ENCODE data around the gene IFT81.
"Not testable (repeated sequence)": the region's sequence is repeated elsewhere in the genome, so short reads cannot be mapped to it uniquely, and the experiment has no call there.

Gene IFT81

DNA sequence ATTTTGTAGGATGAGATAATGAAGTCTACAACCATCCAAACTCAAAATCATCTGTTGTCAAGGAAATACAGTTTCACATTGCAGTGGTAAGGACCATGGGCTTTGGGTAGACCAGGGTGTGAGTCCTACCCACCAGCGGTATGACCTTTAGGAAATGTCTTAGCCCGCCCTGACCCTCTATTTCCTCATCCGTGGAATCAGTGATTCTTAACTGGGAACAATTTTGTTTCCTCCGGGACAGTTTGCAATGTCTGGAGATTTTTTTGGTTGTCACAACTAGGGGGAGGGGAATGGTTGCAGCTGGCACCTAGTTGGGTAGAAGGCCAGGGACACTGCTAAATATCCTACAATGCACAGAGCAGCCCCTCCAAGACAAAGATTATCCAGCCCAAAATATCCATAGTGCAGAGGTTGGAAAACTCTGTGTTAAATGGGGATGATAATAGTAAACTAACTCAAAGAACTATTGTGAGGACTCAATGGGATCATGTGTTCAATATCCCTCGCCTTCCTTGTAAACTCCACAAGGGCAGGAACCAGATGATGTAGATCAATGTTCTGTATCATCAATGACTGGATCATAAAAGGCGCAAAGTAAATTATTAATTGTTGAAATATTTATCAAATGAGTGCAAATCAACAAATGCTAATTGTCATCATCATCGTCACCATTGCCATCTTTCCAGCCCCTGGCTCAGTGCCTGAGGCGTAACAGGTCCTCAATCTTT is 15.7 kb upstream of the IFT81 start:
- no peak for DNase-seq (ENCODE audit: low read depth)

DNA sequence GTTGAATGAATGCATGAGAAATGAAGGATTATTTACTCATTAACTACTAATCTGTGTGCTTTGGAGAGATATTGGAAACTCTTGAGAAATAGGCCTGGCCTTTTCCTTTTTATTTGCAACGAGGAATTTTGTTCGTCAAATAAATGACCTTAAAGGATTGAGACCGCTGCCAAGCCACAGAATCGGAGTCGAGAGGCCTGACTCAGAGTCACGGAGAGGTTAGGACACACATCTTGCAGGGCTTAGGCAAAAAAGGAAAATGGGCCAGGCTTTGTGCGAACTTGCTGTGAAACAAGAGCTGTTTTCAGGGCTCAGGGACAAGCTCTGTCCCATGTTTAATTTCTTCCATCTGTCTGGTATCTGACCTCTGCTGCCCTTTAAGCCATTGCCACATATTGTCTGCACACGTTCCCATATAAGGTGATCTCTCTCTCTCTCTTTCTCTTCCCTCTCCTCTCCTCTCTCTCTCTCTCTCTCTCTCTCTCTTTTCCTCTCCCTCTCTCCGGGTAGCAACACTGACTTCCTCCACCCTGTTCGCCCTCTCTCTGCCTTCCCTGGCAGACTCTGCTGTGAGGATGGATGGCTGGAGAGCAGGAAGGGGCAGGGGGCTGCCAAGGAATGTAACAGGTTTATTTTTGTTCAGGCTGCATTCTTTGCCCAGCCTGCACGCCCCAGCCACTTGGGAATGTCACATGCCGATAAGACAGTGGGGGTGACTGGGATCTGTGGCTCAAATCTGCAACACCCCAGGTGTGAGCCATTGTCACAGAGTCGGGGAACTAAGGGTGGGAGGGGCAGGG is 14.9 kb upstream of the IFT81 start:
- no peak for DNase-seq (ENCODE audit: low read depth)

DNA sequence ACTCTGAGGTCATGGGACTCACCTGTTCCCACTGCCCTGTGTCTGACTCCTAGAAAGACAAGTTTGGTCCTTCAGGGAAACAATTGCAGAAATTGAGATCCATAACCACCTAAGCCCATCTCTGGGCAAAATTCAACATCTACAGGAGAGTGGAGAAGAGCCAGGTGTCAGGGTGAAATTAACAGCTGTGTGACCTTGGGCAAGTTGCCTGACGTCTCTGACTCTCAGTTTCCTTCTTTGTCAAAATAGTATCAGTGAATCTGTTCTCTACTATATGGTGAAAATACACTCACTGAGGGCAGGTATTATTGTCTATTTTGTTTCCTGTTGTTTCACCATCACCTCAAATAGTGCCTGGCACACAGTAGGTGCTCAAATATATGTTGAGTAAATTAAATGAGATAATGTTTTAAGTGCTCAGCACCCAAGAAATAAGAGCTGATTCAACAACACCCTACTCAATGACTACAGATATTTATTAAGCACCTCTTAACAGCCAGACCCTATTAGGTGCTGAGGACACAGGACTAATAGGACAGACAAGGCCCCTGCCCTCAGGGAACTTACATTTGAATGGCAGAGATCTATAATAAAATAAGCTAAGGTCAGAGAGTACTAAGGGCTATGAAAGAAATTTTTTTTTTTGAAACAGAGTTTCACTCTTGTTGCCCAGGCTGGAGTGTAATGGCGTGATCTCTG is 14.2 kb upstream of the IFT81 start:
- DNase-seq (ENCODE audit: low read depth) = no peak

DNA sequence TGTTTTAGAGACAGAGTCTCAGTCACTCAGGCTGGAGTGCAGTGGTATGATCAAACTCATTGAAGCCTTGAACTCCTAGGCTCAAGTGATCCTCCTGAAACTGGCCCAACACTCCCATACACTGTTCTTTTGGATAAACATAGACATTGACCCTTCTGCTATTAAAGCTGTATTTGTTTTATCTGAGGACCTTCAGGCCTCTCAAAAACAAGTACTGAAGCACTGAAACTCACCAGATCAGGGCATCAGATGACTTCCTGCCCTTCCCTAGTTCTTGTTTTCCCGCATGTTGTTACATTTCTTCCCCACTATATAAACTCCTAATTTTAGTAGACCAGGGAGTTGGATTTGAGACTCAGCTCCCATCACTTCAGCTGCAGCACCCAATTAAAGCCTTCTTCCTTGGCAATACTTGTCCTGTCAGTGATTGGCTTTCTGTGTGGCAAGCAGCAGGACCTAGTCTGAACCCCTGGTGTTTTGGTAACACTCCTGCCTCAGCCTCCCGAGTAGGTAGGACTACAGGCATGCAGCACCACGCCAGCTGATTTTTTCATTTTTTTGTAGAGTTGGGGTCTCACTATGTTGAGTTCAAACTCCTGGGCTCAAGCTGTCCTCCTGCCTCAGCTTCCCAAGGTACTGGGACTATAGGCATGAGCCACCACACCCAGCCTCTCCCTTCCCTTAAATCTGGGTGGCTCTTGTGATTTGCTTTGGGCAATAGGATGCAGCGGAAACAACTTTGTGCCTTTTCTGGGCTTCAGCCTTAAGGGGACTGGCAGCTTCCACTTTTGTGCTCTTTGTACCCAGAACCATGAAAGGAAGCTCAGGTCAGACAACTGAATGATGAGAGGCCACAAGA is 12.5 kb upstream of the IFT81 start:
- no peak for DNase-seq (ENCODE audit: low read depth)

DNA sequence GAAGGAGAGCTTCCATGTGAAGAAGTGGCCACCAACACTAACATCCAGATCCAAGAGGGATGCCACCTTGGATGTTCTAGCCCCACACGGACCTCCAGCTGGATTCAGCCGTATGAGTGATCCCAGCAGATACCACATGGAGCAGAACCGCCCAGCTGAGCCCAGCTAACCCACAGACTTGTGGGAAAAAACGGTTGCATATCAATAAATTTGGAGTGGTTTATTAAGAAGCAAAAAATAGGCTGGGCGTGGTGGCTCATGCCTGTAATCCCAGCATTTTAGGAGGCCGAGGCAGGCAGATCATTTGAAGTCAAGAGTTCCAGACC is 11.9 kb upstream of the IFT81 start:
- DNase-seq (ENCODE audit: low read depth) = no peak

DNA sequence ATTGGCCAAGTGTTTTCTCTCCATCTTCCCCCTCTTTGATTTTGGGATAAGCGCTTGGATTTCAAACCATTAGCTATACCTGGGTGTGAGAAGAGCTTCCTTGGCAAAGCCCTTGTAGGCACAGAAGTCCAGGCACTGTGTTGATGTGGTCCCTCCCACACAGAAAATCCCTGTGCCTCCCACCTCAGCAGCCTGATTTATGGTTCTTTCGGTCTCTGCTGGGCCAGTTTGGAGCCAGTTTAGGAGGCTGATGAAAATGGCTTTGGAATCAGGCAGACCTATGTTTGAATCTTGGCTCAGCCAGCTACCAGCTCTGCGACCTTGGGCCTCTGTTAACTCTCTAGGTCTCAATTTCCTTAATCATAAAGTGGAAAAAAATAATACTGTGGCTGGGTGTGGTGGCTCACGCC is 9.6 kb upstream of the IFT81 start:
- DNase-seq (ENCODE audit: low read depth) = no peak

DNA sequence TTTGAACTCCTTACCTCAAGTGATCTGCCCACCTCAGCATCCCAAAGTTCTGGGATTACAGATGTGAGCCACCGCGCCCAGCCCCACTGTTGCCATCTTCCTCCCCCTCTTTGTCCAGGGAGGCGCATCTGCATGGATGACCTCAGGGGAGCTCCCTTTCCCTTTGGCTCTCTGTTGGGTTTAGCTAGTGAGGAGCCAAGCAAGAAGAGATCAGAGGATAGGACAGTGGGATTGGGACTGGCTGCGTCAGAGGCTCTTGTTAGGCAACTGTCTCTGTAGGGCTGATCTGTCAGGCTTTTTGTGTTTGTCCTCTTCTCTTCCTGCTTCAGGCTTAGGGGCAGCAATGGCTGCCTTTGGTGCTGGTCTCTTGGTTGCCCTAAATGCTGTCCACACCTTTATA is 8.5 kb upstream of the IFT81 start:
- DNase-seq (ENCODE audit: low read depth) = no peak

DNA sequence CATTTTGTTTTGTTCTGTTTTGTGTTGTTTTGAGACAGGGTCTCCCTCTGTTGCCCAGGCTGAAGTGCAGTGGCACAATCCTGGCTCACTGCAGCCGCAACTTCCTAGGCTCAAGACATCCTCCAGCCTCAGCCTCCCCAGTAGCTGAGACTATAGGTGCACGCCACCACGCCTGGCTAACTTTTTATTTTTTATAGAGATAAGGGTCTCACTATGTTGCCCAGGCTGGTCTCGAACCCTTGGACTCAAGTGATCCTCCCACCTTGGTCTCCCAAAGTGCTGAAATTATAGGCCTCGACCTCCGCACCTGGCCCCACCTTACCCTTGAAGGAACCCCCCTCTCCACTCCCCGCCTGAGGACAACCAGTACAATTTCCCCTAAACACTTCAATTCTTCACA is 7.5 kb upstream of the IFT81 start:
- DNase-seq (ENCODE audit: low read depth) = no peak

DNA sequence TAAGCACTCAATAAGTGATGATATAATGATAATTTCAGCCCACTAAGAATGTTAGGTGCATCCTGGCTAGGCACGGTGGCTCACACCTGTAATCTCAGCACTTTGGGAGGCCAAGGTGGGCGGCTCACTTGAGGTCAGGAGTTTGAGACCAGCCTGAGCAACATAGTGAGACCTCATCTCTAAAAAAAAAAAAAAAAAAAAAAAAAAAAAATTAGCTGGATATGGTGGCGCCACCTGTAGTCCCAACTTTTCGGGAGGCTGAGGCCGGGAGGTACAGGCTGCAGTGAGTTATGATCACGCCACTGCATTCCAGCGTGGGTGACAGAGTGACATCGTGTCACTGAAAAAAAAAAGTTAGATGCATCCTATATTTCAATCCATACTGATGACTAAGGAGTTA is 6.9 kb upstream of the IFT81 start:
- DNase-seq (ENCODE audit: low read depth) = not testable (repeated sequence)

DNA sequence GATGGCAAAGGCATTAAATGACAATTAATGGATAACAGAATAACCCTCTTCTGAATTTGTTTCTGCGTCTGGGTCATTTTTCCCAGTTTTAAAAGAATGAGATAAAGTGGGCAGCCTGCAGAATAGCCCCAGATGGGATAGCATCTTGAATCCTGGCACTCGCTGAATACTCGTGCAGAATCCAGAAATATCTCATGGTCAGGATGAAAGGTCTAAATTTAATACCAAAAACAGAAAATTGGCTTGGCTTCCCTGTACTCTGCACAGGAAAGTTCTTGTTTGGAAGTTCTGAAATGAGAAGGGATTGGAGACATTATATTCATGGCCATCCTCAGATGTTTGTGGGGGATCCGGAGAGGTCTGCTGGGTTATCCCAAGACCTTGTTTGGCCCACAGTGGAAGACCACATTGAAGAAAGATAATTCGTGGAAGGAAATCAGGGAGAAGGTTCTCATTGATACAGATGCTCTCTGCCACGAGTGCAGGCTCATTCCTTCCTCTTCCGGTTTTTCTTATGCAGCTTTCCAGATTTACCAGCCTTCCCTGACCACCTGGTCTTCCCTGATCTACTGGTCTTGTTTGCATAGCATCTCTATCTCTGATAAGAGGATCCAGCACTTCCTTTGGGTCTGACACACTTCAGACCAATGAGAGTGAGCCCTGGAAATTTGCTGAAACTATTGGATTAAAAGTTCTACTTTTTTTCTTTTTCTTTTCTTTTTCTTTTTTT is 6.0 kb upstream of the IFT81 start:
- no peak for DNase-seq (ENCODE audit: low read depth)

DNA sequence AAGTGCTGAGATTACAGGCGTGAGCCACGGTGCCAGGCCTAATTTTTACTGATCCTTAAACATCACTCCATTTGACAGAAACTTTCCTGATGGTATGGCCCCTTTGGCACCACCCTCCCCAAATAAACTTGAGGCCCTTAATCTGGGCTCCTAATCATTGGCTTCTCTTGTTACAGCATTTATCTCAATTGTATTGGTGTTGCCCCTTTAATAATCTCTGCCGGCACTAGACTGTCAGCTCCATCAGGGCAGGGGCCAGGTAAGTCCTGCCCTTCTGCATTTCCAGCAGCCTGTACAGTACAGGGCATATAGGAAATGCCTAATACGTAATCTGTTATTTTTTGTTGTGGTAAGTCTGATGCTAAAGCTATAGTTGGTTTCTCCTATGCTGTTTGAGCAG is 1.2 kb upstream of the IFT81 start:
- DNase-seq (ENCODE audit: low read depth) = no peak

DNA sequence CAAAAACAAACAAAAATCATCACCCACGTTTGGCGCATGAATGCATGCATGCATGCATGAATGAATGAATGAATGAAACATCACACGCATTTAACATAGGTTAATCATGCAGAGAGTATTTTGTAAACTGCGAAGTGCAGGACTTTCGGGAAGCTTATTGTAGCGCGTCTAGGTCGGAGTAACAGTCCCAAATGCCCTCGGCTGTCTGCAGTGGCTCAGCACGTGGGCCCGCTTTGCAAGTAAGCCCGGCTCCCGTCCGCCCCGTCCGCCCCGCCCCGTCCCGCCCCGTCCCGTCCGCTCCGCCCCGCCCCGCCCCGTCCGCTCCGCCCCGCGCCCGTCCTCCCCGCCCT is 263 bp upstream of the IFT81 start:
- DNase-seq (ENCODE audit: low read depth) = no peak

DNA sequence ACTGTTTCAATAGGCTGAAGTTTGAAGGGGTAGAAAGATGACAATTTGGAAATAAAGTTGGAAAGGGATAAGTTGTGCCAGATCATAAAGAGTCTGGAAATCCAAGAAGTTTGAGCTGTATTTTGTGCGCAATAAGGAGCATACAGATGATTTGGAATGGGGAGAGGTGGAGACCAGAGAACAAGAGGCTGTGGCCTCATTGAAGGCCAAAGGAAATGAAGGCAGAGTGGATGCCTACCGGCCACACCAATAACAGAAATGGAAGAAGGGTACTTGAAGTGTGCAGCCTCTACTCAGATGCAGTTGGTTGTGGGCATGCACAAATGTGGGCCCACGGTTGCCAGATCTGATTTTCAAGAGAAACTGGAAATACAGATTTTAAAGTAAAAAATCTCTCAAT is 2.4 kb downstream of the IFT81 start:
- DNase-seq (ENCODE audit: low read depth) = no peak

DNA sequence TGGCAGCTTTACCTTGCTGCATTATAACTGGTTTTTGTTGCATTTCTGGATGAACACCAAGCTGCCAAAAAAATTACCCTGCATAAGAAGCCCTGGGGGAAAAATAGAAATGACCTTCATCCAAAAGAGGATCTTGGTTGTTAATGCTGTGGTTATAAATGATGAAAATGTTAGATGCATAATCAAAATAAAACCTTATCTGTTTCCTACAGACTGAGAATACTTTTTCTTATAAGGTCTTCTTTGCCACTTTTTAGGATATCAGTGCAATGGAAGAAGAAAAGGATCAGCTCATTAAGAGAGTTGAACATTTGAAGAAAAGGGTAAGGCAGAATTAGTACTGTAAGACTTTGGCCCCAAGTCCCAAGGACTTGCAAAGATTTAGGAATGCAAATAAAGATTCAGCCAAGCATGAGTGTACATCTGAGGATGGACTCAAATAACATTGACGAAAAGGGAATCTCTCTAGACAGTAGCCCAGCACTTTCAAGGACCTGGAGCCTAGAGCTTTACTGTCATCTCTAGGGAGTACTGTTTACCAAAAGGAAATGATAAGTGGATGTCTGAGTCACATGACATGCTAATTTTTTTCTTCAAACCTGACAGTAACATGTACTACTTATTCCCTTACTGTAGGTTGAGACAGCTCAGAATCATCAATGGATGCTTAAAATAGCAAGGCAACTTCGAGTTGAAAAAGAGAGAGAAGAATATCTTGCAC is 10.7 kb downstream of the IFT81 start:
- DNase-seq (ENCODE audit: low read depth) = no peak

DNA sequence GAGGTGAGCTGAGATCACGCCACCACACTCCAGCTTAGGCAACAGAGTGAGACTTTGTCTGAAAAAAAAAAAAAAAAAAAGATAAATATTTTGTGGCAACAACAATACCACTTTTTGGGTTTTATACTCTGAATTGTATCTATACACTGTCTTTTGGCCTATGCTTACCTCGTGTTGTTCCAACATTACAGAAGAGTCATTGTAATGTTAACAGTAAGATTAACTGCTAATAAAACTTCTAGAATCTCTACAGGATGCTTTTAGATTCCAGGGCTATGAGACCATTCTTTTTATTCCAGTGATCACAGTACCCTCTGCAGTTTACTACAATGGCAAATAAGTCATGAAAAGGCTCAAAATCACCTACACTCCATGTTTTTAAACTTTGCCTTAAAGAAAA is 11.6 kb downstream of the IFT81 start:
- DNase-seq (ENCODE audit: low read depth) = no peak

DNA sequence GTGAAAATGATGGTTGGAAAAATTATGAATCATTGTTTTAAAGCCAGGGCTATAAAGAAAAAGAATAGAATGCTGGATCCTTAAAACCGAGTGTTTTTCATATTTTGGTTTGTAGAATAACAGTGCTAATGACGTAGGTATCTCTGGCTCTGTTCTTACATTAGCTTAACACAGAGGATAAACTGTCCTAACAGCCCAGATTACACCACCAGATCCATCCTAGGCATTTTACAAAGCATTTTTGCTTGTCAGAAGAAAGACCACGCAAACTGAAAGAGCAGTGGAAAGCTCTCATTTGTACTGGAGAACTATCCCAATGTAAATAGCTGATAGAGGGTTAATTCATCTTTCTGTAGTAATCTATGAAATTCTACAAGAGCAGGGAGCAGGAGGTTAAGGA is 13.6 kb downstream of the IFT81 start:
- no peak for DNase-seq (ENCODE audit: low read depth)

DNA sequence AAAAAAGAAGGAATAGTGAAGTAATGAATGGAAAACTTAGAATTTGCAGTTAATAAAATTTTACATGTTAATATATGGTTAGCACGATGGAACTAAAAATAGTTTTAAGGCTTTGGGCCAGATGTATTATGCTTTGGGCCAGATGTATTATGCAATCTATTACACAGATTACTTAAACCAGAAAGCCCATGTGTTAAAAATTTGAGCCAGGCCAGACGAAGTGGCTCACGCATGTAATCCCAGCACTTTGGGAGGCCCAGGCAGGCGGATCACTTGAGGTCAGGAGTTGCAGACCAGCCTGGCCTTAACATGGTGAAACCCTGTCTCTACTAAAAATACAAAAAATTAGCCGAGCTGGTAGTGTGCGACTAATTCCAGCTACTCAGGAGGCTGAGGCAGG is 17.2 kb downstream of the IFT81 start:
- DNase-seq (ENCODE audit: low read depth) = no peak

DNA sequence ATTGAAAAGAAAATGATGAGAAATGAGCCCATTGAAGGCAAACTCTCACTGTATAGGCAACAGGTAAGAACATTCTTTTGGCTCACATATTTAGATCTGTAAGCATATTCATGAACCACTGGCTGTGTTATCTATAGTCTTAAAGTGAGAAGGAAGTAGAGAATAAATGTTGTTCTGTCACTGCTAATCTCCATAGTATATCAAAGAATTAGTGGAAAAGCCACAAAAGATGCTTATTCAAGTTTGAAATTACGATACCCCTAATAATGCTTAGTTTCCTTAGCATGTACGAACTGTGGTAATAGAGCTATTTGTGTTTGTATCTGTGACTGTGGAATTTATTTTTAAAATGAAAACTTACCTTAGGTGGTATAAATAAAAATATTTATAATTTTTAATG is 22.8 kb downstream of the IFT81 start:
- DNase-seq (ENCODE audit: low read depth) = no peak

DNA sequence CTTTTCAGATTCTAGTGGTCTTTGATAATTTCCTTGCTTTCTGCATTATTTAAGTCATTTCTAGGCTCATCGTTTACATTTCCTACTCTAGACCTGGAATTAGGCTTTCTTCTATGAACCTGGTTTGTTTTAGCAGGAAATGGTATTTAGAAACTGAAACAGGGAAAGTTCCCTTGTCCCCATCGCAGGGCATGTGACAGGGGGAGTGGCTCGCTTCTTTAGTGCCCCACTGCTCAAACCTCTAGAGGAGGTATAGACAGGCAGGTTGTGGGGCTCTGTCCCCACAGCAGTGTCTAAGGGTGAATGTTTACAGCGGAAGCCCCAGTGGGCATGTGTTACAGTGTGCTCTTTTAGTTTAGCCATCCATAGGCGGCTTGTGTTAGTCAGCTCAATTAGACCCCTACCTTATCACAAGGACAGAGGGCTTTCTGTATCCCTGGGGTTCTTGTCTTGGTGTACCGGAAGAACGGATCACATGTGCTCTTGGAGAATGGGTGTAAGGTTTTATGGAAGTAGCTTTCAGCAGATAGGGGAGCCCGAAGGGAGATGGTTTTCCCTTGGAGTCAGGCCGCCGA is 25.0 kb downstream of the IFT81 start:
- DNase-seq (ENCODE audit: low read depth) = no peak

DNA sequence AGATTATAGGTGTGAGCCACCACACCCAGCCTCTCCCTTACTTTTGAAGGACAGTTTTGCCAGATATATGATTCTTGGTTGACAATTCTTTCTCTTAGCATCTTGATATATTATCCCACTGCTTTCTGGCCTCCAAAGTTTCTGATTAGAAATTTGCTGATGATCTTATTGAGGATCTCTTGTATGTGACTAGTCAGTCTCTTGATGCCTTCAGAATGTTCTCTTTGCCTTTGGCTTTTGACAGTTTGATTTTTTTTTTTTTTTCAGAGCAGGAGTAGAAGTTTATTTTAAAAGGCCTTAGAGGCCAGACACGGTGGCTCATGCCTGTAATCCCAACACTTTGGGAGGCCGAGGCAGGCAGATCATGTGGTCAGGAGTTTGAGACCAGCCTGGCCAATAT is 32.6 kb downstream of the IFT81 start:
- no peak for DNase-seq (ENCODE audit: low read depth)

DNA sequence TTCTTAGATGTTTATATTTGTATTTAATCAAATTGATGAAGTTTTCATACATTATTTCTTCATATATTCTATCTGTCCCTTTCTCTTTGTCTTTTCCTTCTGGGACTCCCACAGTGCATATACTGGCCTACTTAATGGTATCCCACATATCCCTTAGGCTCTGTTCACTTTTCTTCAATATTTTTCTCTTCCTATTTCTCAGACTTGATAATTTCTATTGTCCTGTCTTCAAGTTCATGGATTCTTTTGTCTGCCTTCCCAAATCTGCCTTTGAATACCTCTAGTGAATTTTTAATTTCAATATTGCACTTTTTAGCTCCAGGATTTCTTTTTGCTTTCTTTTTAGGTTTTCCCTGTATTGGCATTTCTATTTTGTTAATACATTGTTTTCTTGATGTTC is 33.4 kb downstream of the IFT81 start:
- DNase-seq (ENCODE audit: low read depth) = no peak
